IPS-18c (cell line): ENCODE measurements around the gene CSRP3.

Experiments
- H3K4me3 ChIP-seq: 2 replicates; pipeline ENCODE4 v1.7.0; 2013; ENCODE audit warnings: low read depth, mild to moderate bottlenecking, low read length, moderate library complexity; ENCODE audit not compliant: insufficient read depth
- H3K9me3 ChIP-seq: one replicate; pipeline ENCODE4 v1.6.1; 2013; ENCODE audit warnings: mild to moderate bottlenecking, low read length, moderate library complexity; ENCODE audit not compliant: control insufficient read depth, insufficient read depth

Gene CSRP3

GRCh38 chr11:19201737-19202605 lies at the start of gene CSRP3:
TSS of gene CSRP3 (minus strand) at chr11:19201983. CDS start at chr11:19192448, 9,535 bp downstream.
- H3K9me3 ChIP-seq = no peaks in the 10 kb centered on the region
- H3K4me3 ChIP-seq = no peak within 1 kb of the TSS

GRCh38 chr11:19251577-19251976 lies 49.8 kb upstream of the CSRP3 start:
- Histone ChIP-seq H3K4me3 (no peak overlapping the region), H3K9me3 (no peaks in the 10 kb centered on the region)

- H3K9me3 ChIP-seq = no peaks in the 10 kb centered on the region
- no peak overlapping the region for H3K4me3 ChIP-seq
Observed at GRCh38 chr11:19246816-19247215, 45.0 kb upstream of the CSRP3 start.

- no peak overlapping the region for H3K4me3 ChIP-seq
- H3K9me3 ChIP-seq = no peaks in the 10 kb centered on the region
Observed at GRCh38 chr11:19245351-19245750, 43.6 kb upstream of the CSRP3 start.

GRCh38 chr11:19244621-19245020 lies 42.8 kb upstream of the CSRP3 start:
- Histone ChIP-seq H3K9me3 (no peaks in the 10 kb centered on the region), H3K4me3 (no peak overlapping the region)

GRCh38 chr11:19244084-19244483 lies 42.3 kb upstream of the CSRP3 start:
- no peaks in the 10 kb centered on the region for H3K9me3 ChIP-seq

GRCh38 chr11:19243613-19244012 lies 41.8 kb upstream of the CSRP3 start:
- Histone ChIP-seq H3K4me3 (no peak overlapping the region), H3K9me3 (no peaks in the 10 kb centered on the region)

More at GRCh38 chr11:19244084-19244483, 42.3 kb upstream of the CSRP3 start:
- H3K4me3 ChIP-seq = no peak overlapping the region

GRCh38 chr11:19243143-19243542 lies 41.4 kb upstream of the CSRP3 start:
- H3K9me3 ChIP-seq = no peaks in the 10 kb centered on the region
- no peak overlapping the region for H3K4me3 ChIP-seq

- Histone ChIP-seq H3K9me3 (no peaks in the 10 kb centered on the region), H3K4me3 (peak overlapping the region; percentile 81)
Observed at GRCh38 chr11:19242179-19242932, 40.6 kb upstream of the CSRP3 start.

GRCh38 chr11:19241260-19242178 lies 39.7 kb upstream of the CSRP3 start:
- H3K4me3 ChIP-seq = peak overlapping the region; percentile 81

GRCh38 chr11:19240420-19241259 lies 38.9 kb upstream of the CSRP3 start, which contains the start of gene E2F8:
TSS of gene E2F8 (minus strand) at chr11:19240945. CDS start at chr11:19240121, 824 bp downstream.
- peak within 1 kb of the TSS; percentile 81 for H3K4me3 ChIP-seq

More at GRCh38 chr11:19241260-19242178, 39.7 kb upstream of the CSRP3 start:
- H3K9me3 ChIP-seq = no peaks in the 10 kb centered on the region

GRCh38 chr11:19239039-19239438 lies 37.3 kb upstream of the CSRP3 start:
- H3K9me3 ChIP-seq = no peaks in the 10 kb centered on the region
- no peak overlapping the region for H3K4me3 ChIP-seq

More at GRCh38 chr11:19240420-19241259, 38.9 kb upstream of the CSRP3 start, which contains the start of gene E2F8:
- no peaks in the 10 kb centered on the region for H3K9me3 ChIP-seq

GRCh38 chr11:19237813-19238212 lies 36.0 kb upstream of the CSRP3 start:
- H3K4me3 ChIP-seq = no peak overlapping the region

GRCh38 chr11:19237381-19237780 lies 35.6 kb upstream of the CSRP3 start:
- H3K9me3 ChIP-seq = no peaks in the 10 kb centered on the region
- no peak overlapping the region for H3K4me3 ChIP-seq

More at GRCh38 chr11:19237813-19238212, 36.0 kb upstream of the CSRP3 start:
- no peaks in the 10 kb centered on the region for H3K9me3 ChIP-seq

- H3K4me3 ChIP-seq = no peak overlapping the region
- H3K9me3 ChIP-seq = no peaks in the 10 kb centered on the region
Observed at GRCh38 chr11:19234231-19234817, 32.5 kb upstream of the CSRP3 start.
